Measurements from ENCODE around the gene ARHGEF38. TPM values are rescaled to one million over a fixed set of nuclear protein-coding genes. Genes with fewer than 3 reads are reported as not detected.

The ARHGEF38 gene
- total and polyA plus RNA-seq, 4 donors: 0.03 to 0.92 (median 0.37) TPM

- DNase-seq (ENCODE audit: low spot score): no peak
- no peak overlapping the region for H3K27ac ChIP-seq (ENCODE audit: low read depth in 1 of 2, low read length in 2 of 2)
These were observed 118.3 kb downstream of the ARHGEF38 start for GRCh38 chr4:105670684-105671083.

GRCh38 chr4:105671301-105671700, 118.9 kb downstream of the ARHGEF38 start:
- Histone ChIP-seq H3K36me3 (ENCODE audit: control insufficient read depth in 4 of 4, insufficient read depth in 3 of 4, low read depth in 1 of 4, low read length in 3 of 4) (no peaks in the 10 kb centered on the region), H3K4me1 (ENCODE audit: control insufficient read depth in 4 of 4, insufficient read depth in 4 of 4, low read length in 3 of 4) (peaks cover 0 to 4% (median under 1%) of the 10 kb centered on the region in 4 donors), H3K9me3 (ENCODE audit: control insufficient read depth in 4 of 4, low read length in 3 of 4) (no peaks in the 10 kb centered on the region), H3K27me3 (ENCODE audit: control insufficient read depth in 4 of 4, insufficient read depth in 4 of 4, low read length in 3 of 4) (no peaks in the 10 kb centered on the region), H3K27ac (ENCODE audit: low read depth in 1 of 2, low read length in 2 of 2) (no peak overlapping the region), H3K4me3 (ENCODE audit: low read depth in 1 of 3, low read length in 3 of 3) (no peak overlapping the region), H3K9ac (ENCODE audit: low read depth in 1 of 2, low read length in 2 of 2) (no peak overlapping the region)
- DNase-seq (ENCODE audit: low spot score): no peak
- TF ChIP-seq NR2F2 (IDR thresholded peaks at IDR 0.05) (no peak), ZBTB33 (IDR thresholded peaks at IDR 0.05) (no peak), TAF1 (conservative IDR thresholded peaks at IDR 0.05) (no peak), EGR1 (IDR thresholded peaks at IDR 0.05; ENCODE audit: low read depth in 2 of 2) (no peak), JUND (IDR thresholded peaks at IDR 0.05) (no peak), SP1 (IDR thresholded peaks at IDR 0.05) (no peak), GABPA (IDR thresholded peaks at IDR 0.05 in 1 of 2, conservative IDR thresholded peaks at IDR 0.05 in 1 of 2) (no peak), CTCF (IDR thresholded peaks at IDR 0.05; ENCODE audit: low read depth, low read length, missing input control) (no peak), MAX (IDR thresholded peaks at IDR 0.05) (no peak), FOXA2 (IDR thresholded peaks at IDR 0.05) (no peak), REST (IDR thresholded peaks at IDR 0.05) (no peak), YY1 (IDR thresholded peaks at IDR 0.05) (no peak), RXRA (IDR thresholded peaks at IDR 0.05) (no peak), HNF4G (IDR thresholded peaks at IDR 0.05) (no peak)
- WGBS: 91% methylated on average over 2 of the region's 2 CpGs

More at GRCh38 chr4:105670684-105671083, 118.3 kb downstream of the ARHGEF38 start:
- Histone ChIP-seq H3K27me3 (ENCODE audit: control insufficient read depth in 4 of 4, insufficient read depth in 4 of 4, low read length in 3 of 4) (no peaks in the 10 kb centered on the region), H3K4me3 (ENCODE audit: low read depth in 1 of 3, low read length in 3 of 3) (no peak overlapping the region), H3K4me1 (ENCODE audit: control insufficient read depth in 4 of 4, insufficient read depth in 4 of 4, low read length in 3 of 4) (peaks cover 0 to 4% (median under 1%) of the 10 kb centered on the region in 4 donors), H3K36me3 (ENCODE audit: control insufficient read depth in 4 of 4, insufficient read depth in 3 of 4, low read depth in 1 of 4, low read length in 3 of 4) (no peaks in the 10 kb centered on the region), H3K9ac (ENCODE audit: low read depth in 1 of 2, low read length in 2 of 2) (no peak overlapping the region), H3K9me3 (ENCODE audit: control insufficient read depth in 4 of 4, low read length in 3 of 4) (no peaks in the 10 kb centered on the region)
- TF ChIP-seq SP1 (IDR thresholded peaks at IDR 0.05) (no peak), HNF4G (IDR thresholded peaks at IDR 0.05) (peak; percentile 16), HNF4A (conservative IDR thresholded peaks at IDR 0.05) (peak; percentile 55 to 76)

Measured in liver (tissue), 9 donors.